Suppressor macrophage treated with lipopolysaccharide for 4 hours (primary cell): Measurements from ENCODE around the gene USP2.

Experiments
- DNase-seq: peaks from one replicate; pipeline ENCODE4 v3.0.0-alpha.2; 2020

USP2 gene

DNA sequence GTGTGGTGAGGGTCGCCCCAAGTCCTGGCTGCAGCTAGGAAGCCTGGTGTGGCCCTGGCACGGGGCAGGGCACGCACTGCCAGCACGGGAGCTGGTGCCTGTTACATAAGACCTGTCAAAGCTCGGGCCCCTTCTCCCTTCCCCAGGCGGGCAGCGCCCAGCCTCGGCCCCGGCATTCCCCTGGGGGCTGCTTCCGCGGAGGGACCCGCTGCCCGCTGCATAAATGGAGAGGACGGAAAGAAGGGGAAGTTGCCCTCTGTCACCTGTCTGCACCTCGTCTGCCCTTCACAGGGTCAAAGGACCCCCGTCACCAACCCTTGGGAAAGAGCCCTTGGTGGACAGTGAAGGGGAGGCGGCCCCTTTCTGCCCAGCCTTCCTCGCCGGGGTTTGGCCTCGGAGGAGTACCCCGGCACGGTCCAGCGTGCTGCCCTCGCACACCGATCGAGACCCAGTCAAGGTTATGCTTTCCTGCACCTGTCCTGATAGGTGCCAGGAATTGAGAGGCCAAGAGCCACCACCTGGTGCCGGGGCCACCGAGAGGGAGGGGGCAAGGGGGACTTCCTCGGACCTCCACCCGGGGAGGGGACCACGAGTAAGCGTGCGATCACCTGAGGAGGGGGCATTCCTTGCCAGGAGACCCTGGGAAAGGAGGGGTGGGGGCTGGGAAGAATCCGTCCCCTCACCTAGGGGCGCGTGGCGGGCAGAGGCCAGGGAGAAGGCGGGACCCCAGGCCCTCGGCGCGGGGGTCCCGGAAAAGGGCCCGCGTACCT, 18.2 kb downstream of the USP2 start:
- DNase-seq = no peak

DNA sequence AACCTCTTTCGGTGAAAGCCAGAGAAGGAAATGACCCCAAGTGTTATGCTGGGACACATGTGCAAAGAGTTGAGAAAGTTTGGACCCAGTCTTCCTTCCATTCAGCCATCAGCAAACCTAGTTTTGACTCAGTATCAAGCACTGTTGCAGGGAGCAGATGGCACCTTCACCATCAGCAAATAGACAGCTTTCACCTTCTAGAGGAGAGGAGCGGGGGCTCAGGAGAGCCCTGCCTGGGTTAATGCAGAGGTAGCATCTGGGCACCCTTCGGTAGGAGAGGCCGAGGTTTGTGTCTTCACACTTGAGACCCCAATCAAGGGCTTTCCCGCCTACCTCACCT, 18.8 kb downstream of the USP2 start:
- no peak for DNase-seq

DNA sequence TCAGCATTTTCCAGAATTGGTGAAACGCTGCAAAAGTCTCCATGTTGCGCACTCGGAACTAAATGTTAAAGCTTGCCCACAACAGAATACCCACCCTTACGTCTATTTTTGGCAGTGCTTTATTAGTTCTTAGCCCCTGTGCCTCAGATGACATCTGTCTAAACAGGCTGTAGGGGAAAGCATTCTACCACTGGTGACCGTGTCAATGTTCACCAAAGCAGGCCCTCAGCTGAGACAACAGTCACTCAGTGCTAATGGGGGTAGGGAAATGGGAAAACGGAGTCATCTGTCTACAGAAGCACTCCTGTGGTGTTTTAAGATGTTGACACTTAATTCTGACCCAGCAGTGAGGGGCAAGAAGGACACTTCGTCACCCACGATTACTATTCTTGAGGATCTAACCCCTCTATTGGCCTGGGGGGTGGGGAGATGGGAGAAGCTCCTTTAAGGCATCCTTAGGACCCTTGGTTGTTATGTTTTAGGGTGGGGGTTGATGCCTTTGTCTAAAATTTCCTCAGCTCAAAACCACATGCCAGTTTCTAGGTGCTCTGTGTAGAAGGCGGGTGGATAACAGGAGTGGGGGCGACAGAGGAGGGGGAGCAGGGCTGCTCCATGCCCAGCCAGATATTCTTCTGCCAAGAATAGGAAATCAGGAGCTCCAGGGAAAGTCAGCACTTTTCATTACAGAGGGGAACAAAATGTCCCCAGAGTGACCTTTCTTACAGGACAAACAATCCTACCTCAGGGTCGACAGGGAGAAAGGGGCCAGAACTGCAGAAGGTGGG, 19.4 kb downstream of the USP2 start:
- DNase-seq = peak; percentile 66

DNA sequence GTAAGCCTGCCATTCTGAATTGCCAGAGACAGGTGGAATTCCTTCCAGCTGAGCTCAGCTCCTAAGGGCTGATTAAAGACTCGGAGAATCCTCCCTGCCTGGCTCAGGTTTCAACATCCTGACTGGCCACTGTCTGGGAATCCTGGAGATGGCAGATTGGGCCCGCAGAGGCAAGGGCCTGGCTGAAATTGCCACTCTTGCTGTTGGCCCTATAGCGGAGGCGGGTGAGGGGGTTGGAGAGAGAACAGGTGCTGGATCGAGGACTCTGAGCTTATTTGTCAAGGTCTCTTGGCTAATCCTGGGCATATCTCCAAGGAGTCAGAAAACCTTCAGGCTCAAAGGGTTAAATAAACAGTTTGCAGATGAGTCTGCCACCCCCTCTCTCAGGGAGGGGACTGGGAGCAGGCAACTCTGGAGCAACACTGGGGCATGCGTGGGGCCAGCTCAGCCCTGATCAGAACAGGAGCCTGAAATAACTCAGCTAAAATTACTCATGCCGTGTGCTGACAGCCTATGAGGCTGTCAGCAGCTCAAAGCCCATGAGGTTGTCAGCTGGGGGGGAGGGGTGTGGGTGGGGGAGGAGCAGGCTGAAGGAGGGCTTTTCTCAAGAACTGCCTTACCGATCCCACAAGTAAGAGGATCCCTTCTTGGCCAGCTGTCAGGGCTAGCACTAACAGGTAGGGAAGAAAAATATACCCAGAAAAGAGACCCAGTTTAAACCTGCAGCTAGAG, 20.3 kb downstream of the USP2 start:
- peak; percentile 88 for DNase-seq

DNA sequence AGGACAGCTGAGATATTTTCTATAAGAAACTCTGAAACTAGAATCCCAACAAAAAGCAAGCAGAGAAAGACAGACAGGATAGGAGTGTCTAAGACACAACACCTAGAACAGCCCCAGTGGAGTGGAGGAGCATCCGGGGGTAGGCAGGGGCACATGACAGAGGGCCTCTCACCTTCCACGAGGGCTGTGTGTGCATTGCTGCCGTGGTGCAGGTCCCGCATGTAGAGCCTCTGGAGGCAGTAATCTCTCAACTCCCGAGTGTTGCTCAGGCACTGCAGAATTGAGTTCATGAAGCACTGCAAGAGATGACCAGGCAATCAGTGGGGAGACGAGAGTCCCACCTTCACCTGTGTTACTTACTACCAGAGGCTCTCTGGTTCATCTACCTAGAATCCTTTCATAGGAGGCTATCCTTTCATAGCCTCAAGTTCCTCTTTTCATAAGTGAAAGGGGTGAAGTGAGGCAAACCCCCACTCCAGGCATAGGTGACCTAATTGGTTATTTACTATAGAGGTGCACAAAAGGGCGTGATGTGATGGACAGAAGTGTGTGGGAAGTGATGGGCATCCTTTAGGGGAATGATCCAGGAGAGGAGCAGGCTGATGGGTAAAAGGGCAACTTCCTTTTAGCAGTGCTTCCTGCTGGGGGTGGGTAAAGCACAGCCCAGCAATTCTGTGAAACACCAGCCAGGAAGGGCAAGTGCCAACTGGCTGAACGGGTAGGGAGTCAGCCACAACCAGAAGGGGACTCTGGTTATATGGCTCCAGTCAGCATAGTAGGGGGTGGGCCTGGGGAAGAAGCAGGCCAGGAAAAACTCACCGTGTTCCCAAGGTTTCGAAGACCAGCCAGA, 21.9 kb downstream of the USP2 start:
- DNase-seq = peak; percentile 61

DNA sequence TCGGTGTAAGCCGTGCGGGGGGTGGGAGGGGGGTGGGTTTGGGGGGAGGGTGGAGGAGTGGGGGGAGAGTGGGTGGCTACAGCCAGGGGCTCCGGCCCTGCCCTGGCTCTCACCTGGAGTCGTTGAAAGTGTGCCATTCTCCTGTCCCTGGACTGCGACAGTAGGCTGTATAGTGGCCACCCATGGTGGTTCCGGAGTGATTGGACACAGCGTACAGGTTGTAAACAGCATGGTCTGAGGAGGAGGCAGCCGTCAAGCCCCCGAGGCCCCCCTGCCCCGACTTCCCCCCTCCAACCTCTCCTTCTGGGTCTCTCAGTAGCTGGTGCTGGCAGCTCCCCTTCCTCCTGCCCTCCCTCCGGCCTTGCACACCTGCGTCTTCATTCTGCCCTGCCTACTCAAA, 24.4 kb downstream of the USP2 start:
- DNase-seq = no peak

DNA sequence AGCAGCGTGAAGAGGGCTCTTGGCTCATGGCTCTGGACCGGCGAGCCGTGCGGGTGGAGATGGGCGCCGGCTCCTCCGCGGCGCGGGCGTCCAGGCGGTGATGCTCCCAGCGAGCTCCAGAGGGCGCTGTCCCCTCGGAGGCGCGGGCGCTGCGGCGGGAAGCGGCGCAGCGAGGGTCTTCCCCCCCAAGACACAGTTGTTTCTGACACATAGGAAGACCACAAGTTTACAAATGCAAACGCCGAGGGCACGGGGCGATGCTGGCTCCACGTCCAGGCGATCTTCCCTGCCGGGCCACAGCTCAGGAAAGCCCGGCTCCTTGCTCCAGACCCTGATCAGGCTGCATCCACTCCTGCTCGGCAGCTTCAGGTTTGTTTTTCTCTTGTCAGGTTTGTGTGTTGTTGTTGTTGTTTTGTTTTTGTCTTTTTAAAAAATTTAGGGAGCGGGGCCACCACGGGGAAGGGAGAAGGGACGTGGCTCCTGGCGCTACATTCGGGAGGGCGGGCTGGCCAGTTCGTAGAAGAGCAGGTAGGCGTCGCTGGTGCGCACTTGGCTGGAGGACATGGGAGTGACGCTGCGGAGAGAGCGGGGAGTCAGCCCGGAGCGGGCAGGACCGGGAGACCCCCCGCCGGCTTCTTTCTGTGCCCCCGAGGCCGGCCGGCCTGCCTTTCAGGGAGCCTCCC, 25.0 kb downstream of the USP2 start:
- peak; percentile 78 for DNase-seq

DNA sequence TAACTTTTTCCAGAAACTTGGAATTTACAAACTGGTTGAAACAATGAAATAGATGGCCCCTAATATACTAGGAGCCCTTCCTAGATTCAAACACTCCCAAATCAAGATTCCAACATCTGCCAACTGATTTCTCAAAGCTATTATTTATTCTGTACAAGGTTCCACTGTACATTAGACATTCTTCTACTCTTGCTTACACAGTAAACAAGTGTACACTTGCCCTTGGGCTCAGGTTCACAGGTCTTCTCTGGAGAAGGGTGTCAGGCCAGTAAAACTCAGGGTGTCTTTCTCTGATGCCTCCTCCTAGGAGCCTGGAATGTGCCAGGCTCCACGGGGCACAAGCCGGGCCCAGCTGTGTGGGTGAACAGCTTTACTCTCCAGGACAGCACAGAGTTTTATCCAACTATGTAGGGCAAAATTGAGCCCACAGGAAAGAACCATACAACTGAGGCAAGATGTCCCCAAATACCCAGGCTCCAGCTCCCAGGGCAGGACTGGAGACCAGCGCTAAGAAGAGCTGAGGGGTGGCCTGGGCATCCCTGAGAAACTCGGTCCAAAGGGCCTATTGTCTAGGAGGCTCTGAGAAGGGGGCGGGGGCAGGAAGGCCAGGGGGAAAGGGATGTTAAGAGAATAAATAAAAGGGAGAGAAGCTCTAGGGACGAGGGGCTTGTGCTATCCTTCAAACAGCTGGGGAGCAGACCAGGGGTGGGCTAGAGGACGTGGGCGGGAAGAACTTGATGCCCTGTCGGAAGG, 26.2 kb downstream of the USP2 start:
- DNase-seq = no peak

DNA sequence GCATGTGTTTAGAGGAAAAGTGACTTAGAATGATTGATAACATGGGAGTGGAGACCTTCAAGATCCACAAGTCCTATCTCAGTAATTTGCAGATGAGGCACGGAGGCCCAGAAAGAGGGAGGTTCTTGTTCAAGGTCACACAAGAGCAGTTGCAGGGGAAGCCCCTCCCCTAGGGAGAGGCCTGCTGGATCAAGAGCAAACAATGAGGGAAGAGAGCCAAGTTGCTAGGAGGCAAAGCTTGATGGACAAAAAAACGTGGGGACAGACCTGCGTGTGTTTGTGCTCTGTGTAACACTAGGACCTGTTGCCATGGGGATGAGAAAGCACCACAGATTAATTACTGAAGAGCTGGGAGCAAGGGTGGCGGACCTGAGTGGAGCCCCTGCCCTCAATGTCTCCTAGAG, 28.6 kb downstream of the USP2 start:
- DNase-seq = no peak

DNA sequence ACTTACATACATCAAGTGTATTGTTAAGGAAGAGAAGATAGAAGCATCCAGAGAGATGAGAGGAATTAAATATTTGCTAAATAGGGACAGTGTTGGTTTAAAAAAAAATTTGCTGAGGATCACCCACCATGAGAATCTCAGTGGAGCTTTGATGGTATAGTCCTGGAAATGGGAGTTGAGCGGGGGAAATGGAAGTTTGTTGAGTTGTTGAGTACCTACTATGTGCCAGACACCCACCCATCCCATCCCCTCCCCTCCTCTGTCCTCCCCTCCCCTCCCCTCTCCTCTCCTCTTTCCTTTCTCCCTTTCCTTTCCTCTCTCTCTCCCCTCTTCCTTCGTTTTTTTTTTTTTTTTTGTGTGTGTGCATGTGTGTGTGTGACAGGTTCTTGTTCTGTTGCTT, 30.3 kb downstream of the USP2 start:
- DNase-seq = no peak

DNA sequence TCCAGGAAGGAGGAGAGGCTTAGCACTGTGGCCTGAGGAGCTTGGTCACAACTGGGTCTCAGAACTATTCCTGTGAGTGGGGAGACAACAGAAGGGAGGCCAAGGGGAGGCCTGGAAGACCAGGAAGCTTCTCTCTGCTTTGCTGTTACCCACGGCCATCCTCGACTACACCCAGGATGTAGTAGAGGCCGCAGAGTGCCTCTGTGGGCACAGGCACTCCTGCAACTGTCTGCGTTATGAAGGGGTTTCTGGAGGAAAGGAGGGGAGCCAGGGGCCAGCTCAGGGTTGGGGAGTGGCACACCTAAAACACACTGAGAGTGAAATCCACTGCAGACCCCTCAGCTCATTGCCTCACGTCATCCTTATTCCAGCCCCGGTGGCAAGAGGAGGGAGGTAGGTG, 31.2 kb downstream of the USP2 start:
- DNase-seq = no peak

DNA sequence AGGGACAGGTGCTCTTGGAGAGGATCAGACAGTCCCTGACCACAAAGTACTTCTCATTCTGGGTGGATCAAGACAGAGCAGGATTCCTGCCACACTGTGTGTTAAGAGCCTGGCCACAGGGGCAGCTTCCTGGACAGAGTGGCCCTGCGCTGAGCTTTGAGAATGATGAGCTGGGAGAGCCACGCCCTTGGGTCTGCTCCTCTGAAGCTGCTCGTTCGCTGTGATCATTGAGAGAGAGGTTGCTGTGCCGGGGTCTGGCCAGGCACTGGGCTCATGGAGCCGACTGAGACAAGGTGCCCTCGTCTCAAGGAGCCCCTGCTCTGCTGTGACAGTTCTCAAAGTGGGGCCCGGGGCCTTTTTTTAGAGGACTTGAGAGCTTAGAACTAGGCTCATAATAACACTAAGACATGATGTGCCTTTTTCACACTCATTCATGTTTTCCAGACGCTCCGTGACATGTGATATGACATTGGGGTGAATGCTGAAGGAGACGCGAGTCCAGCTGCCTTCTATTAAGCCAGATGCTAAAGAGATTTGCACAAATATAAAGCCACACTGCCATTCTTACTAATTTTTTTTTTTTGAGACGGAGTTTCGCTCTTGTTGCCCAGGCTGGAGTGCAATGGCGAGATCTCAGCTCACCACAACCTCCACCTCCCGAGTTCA, 33.4 kb downstream of the USP2 start:
- no peak for DNase-seq

DNA sequence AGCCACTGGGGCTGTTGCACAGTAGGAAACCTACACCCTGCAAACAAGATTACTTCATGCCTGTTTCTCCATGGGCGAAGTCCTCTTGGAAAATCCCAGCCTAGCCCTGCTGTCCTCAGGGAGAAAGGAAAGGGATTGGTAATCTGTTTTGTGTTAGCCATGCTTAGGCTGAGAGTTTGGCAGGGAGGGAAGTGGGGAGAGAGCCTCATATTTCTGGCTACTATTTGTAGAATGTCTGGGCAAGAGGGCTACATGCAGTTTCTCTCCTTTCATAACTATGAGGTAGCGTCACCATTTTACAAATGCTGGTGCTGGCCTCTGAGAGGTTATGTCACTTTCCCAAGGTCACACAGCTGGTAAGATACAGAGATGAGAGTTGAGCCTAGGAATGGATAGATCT, 34.2 kb downstream of the USP2 start:
- DNase-seq = no peak

DNA sequence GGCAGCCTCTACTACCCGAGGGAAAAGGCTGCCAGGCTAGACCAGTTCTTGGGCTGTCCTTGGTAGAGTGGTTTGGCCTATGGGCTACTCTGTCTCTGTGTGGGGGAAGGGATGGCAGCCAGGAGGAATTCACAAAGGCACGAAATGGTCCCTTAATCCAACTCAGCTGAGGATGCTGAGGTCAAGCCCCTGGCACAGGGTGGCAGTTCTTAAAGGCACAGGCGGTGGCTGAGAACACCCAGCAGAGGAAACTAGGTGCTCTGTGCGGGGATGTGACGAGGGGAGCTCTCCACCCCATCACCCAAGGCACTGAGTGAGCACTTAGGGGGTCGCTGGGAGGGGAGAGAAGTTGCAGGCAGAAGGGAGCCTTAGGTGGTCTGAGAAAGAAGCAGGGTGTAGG, 34.9 kb downstream of the USP2 start, which contains the start of gene MFRP:
TSS of gene MFRP (minus strand) at position 101 of the 400 bp plus-strand sequence. CDS start 192 bp downstream, outside the sequence.
- DNase-seq = no peak

DNA sequence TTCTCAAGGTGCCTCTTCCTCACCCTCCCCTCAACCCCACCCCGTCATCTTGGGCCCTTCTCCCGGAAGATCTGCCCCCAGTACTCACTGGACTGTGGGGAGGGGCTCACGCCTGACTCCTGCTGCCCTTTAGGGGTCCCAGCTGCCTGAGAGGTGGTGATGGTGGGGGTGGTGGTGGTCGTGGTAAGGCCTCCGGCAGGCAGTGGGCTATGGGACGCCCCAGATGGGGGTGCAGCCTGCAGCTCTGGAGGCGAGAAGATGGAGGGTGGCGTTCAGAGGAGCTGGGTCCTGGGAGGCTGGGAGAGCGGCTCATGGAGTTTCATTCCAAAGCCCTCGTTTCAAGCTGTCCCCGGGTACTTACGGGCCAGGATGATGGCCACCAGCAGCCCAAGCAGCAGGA, 35.8 kb downstream of the USP2 start:
- DNase-seq = no peak

DNA sequence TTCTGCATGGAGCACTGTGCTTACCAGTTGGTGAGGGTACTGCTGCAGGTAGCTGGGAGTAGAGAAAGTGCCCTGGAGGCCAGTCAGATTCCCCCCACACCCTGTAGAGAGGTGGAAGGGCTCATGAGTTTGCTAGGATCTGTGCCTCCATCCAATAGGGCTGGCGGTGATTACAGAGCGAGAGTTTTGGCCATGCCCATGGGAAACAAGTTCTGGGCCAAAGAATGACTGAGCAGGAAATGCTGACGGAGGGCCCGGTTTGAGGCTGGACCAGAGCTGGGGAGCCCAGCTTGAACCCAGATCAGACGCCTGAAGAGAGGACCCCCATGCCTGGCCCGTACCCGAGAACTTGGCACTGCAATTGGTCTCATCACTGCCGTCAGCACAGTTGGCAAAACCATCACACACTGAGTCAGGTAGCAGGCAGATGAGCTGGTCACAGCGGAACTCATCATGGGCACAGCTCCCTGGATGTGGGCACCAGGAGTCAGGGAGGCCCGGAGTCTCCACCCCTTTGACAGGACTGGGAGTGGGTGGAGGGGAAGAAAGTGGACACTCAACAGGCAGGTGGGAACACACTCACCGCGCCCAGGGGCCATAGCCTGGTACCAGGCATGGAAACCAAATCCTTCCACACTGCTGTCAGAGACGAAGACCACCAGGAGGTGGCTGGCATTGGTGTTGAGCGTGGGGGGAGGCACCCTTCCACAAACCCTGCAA, 37.0 kb downstream of the USP2 start:
- DNase-seq = no peak

DNA sequence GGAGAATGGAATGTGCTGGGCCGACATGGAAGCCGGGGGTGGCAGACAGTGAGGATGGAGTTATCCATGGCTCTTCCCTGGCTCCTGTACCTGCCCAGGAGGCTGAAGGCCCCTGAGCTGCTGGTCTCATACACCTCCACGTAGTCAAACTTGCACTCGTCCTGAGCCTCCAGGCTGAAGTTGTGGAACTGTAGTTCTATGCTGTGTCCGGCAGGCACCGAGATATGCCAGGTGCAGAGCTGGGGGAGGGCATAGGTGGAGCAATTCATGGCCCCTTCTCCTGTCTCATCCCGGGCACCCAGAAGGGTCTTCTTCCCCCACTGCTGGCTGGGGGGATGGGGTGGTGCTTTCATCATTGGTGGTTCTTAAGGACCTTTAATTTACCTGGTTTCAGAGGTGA, 37.8 kb downstream of the USP2 start:
- no peak for DNase-seq

DNA sequence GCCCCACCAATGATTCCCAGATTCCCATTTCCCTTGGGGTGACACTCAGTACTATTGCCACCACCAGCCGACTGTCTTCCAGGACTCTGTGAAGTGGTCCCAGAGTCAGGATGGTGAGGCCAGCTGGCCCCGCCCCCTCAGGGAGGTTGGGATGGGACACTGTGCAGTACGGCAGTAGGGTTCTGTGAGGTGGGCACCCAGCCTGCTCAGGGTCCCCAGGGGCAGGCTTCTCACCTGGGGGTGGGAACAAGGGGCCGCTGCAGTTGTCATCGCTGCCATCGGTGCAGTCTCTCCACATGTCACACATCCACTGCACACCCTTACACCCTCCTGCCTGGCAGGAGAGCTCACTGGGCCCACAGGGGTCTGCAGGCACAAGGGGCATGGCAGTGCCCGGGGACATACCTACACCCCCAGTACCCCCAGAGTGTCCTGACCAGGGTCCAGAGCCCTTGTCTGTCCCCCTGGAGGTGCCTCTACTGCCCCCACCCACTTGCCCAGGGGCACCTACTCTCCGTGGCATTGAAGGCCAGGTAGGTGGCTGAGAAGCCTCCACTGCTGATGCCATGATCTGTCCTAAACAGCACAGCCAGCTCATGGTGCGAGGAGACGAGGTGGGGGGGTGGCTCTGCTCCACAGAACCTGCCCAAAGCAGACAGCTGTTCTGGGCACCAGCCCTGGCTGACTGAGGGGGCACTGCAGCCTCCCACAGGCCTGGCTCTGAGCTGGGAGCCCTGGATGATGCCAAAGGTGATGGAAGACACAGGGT, 38.9 kb downstream of the USP2 start:
- DNase-seq = no peak

DNA sequence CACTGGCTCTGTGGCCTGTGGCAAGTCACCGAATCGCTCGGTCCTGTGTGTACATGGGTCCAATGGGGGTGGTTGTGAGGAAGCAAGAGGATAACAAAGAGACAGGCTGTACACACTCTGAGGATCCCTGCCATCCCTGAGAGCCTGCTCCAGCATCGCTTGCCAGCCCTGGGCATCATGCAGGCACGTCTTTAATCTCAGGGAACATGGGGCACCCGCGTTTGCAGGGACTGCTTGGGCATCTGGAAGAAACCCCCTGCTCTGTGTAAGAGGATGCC, 39.5 kb downstream of the USP2 start:
- DNase-seq = no peak
